Spleen (tissue), 7 donors: ENCODE measurements around the gene SBDS.

ENCODE experiments used
- POLR2A ChIP-seq, 3 donors: fragments of 450-650 bp; IDR thresholded peaks; one replicate each; pipeline ENCODE4 v1.5.1; 2017; ENCODE audit warnings: antibody characterized with exemption in 3 of 3, mild to moderate bottlenecking in 1 of 3
- POLR2AphosphoS5 ChIP-seq, 3 donors: sonication (generic); formaldehyde crosslinking; IDR thresholded peaks; one replicate each; pipeline ENCODE4 v1.5.1; 2017; ENCODE audit warnings: antibody characterized with exemption in 3 of 3
- TF ChIP-seq, protein P1 (sequence below), 11 experiments: fragments of 200-600 bp in 7 of 11; fragments of 450-650 bp in 4 of 11; sonication (generic) in 4 of 11; IDR thresholded peaks in 8 of 11; conservative IDR thresholded peaks in 3 of 11; 1 replicate in 7 of 11; 2 replicates in 4 of 11; pipeline versions ENCODE4 v1.4.0 to v1.8.0; 2016 to 2021; ENCODE audit warnings: antibody characterized with exemption in 11 of 11, inconsistent platforms in 4 of 11, mild to moderate bottlenecking in 1 of 11
- donor health status: DM: no; HTN: no; CAD: no; lungs with moderate emphysema.
- donor health status: DM: no; HTN: no; CAD: no.
- donor health status: DM: no; HTN: no; CAD: no.

DNA sequence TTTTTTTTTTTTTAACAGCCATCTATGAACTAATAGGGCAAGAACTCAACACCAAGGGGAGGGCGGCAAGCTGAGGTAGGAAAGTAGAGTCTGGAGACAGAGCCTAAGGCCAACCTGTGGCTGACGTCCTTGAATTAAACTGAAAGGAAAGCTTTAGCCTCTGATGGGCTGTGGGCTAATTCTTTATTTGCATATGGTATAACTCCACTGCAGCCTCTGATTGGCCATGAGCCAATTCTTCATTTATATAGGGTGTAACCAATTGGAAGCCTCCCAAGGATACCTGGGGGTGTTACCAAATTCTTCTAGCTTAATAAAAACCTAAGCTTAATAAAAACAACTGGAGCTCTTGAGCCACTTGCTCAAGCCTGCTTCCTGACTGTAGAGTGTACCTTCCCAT is 11.6 kb upstream of the SBDS start:
- TF ChIP-seq POLR2A (IDR thresholded peaks at IDR 0.05) (no peak), POLR2AphosphoS5 (IDR thresholded peaks at IDR 0.05) (no peak)
- TF ChIP-seq, protein P1, sequence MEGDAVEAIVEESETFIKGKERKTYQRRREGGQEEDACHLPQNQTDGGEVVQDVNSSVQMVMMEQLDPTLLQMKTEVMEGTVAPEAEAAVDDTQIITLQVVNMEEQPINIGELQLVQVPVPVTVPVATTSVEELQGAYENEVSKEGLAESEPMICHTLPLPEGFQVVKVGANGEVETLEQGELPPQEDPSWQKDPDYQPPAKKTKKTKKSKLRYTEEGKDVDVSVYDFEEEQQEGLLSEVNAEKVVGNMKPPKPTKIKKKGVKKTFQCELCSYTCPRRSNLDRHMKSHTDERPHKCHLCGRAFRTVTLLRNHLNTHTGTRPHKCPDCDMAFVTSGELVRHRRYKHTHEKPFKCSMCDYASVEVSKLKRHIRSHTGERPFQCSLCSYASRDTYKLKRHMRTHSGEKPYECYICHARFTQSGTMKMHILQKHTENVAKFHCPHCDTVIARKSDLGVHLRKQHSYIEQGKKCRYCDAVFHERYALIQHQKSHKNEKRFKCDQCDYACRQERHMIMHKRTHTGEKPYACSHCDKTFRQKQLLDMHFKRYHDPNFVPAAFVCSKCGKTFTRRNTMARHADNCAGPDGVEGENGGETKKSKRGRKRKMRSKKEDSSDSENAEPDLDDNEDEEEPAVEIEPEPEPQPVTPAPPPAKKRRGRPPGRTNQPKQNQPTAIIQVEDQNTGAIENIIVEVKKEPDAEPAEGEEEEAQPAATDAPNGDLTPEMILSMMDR (IDR thresholded peaks at IDR 0.05 in 8 of 11, conservative IDR thresholded peaks at IDR 0.05 in 3 of 11): no peak
